ENCODE measurements around the gene OR2AK2. TPM values are rescaled to one million over a fixed set of nuclear protein-coding genes. Genes with fewer than 3 reads are reported as not detected.
A peak's percentile ranks its signal among the peaks of the same experiment; 100 is the strongest.
"Not testable (repeated sequence)": the region's sequence is repeated elsewhere in the genome, so short reads cannot be mapped to it uniquely, and the experiment has no call there.

The OR2AK2 gene
- total RNA-seq, 2 experiments from 2014 or later, result not detected

GRCh38 chr1:247936415-247936814 lies 28.6 kb upstream of the OR2AK2 start:
- no peaks in the 10 kb centered on the region for H4K20me1 ChIP-seq (ENCODE audit: insufficient read depth, low read length)
- H3K4me1 ChIP-seq (ENCODE audit: insufficient read depth, low read length, poor library complexity, severe bottlenecking), result no peaks in the 10 kb centered on the region
- POLR2A ChIA-PET, result no interaction called here
- H3K9me3 ChIP-seq (ENCODE audit: low read length), result no peaks in the 10 kb centered on the region
- H3K36me3 ChIP-seq (ENCODE audit: insufficient read depth, low read length), result no peaks in the 10 kb centered on the region
- TF ChIP-seq EZH2phosphoT487 (IDR thresholded peaks at IDR 0.05; ENCODE audit: borderline replicate concordance, low read depth, low read length) (no peak), CTCF (conservative IDR thresholded peaks at IDR 0.05; ENCODE audit: low read length) (no peak)
- no peak overlapping the region for H3K4me2 ChIP-seq (ENCODE audit: low read length)
- no TSS peak for BruUV-seq (replicated peaks)
- CTCF ChIA-PET (ENCODE audit: unreplicated experiment), result no interaction called here
- no peak overlapping the region for H3K27ac ChIP-seq (ENCODE audit: low read depth, low read length, poor library complexity, severe bottlenecking)
- H2AFZ ChIP-seq (ENCODE audit: low read length), result no peak overlapping the region
- DNase-seq (ENCODE audit: low spot score), result no peak
- H3K4me3 ChIP-seq (ENCODE audit: low read depth, low read length, poor library complexity, severe bottlenecking), result no peak overlapping the region
- intact Hi-C loops (cut with micrococcal nuclease; ENCODE audit: unreplicated experiment), result loop anchor here (10.0 kb wide), 1 partner anchor 208 kb away; the partner anchor contains the start of gene OR2M5
- H3K79me2 ChIP-seq (ENCODE audit: insufficient read depth, low read depth, low read length), result no peaks in the 10 kb centered on the region
- no peaks in the 10 kb centered on the region for H3K9me2 ChIP-seq (ENCODE audit: insufficient read depth, low read length)

GRCh38 chr1:247936965-247937734 lies 27.9 kb upstream of the OR2AK2 start:
- H3K4me1 ChIP-seq (ENCODE audit: insufficient read depth, low read length, poor library complexity, severe bottlenecking); H3K27ac ChIP-seq (ENCODE audit: low read depth, low read length, poor library complexity, severe bottlenecking); H3K9me2 ChIP-seq (ENCODE audit: insufficient read depth, low read length); H3K79me2 ChIP-seq (ENCODE audit: insufficient read depth, low read depth, low read length); BruUV-seq (replicated peaks); CTCF ChIA-PET (ENCODE audit: unreplicated experiment); H4K20me1 ChIP-seq (ENCODE audit: insufficient read depth, low read length); H3K36me3 ChIP-seq (ENCODE audit: insufficient read depth, low read length); H3K9me3 ChIP-seq (ENCODE audit: low read length): not testable (repeated sequence)
- H3K4me2 ChIP-seq (ENCODE audit: low read length), result peak overlapping the region; percentile 58; the same call in 1 of the 2 replicates
- POLR2A ChIA-PET, result interaction anchor here (0.7 kb wide), 1 partner anchor 1142 kb away, joined by 4 read pairs; no protein-coding TSS in a partner anchor
- DNase-seq (ENCODE audit: low spot score), result peak; percentile 82
- peak overlapping the region; percentile 65 for H3K4me3 ChIP-seq (ENCODE audit: low read depth, low read length, poor library complexity, severe bottlenecking)
- intact Hi-C loops (cut with micrococcal nuclease; ENCODE audit: unreplicated experiment), result loop anchor here (10.0 kb wide), 1 partner anchor 208 kb away; the partner anchor contains the start of gene OR2M5
- peak overlapping the region; percentile 78; the same call in 1 of the 2 replicates for H2AFZ ChIP-seq (ENCODE audit: low read length)
- TF ChIP-seq CTCF (conservative IDR thresholded peaks at IDR 0.05; ENCODE audit: low read length), result peak; percentile 82

- ChIA-PET CTCF (ENCODE audit: unreplicated experiment) (no interaction called here), POLR2A (no interaction called here)
- no peak overlapping the region for H3K4me3 ChIP-seq (ENCODE audit: low read depth, low read length, poor library complexity, severe bottlenecking)
- no peaks in the 10 kb centered on the region for H4K20me1 ChIP-seq (ENCODE audit: insufficient read depth, low read length)
- H3K79me2 ChIP-seq (ENCODE audit: insufficient read depth, low read depth, low read length), result no peaks in the 10 kb centered on the region
- no peaks in the 10 kb centered on the region for H3K9me2 ChIP-seq (ENCODE audit: insufficient read depth, low read length)
- intact Hi-C loops (cut with micrococcal nuclease; ENCODE audit: unreplicated experiment), result no loop called here
- no TSS peak for BruUV-seq (replicated peaks)
- no peak overlapping the region for H3K4me2 ChIP-seq (ENCODE audit: low read length)
- H3K27ac ChIP-seq (ENCODE audit: low read depth, low read length, poor library complexity, severe bottlenecking), result no peak overlapping the region
- no peaks in the 10 kb centered on the region for H3K36me3 ChIP-seq (ENCODE audit: insufficient read depth, low read length)
- H3K4me1 ChIP-seq (ENCODE audit: insufficient read depth, low read length, poor library complexity, severe bottlenecking), result no peaks in the 10 kb centered on the region
- no peak for DNase-seq (ENCODE audit: low spot score)
- no peak overlapping the region for H2AFZ ChIP-seq (ENCODE audit: low read length)
- TF ChIP-seq EZH2phosphoT487 (IDR thresholded peaks at IDR 0.05; ENCODE audit: borderline replicate concordance, low read depth, low read length), result no peak
- TF ChIP-seq CTCF (conservative IDR thresholded peaks at IDR 0.05; ENCODE audit: low read length), result no peak
- no peaks in the 10 kb centered on the region for H3K9me3 ChIP-seq (ENCODE audit: low read length)
Measured at GRCh38 chr1:247942624-247943023, 22.4 kb upstream of the OR2AK2 start.

Measured in OCI-LY7 (cell line).